Measurements from ENCODE around the gene MAN1C1. TPM values are rescaled to one million over a fixed set of nuclear protein-coding genes. Genes with fewer than 3 reads are reported as not detected.
"Not testable (repeated sequence)": the region's sequence is repeated elsewhere in the genome, so short reads cannot be mapped to it uniquely, and the experiment has no call there.

MAN1C1 gene
- total RNA-seq, 1 experiment from 2014 or later = 9.3 TPM

GRCh38 chr1:25698252-25698651 is 81.7 kb downstream of the MAN1C1 start:
- H3K4ac ChIP-seq (ENCODE audit: low read depth, low read length) = no peak overlapping the region
- H2AK5ac ChIP-seq (ENCODE audit: insufficient read length, low read length) = no peak overlapping the region
- Mint-ChIP-seq H3K4me3 (no peak overlapping the region), H3K27me3 (ENCODE audit: low read depth) (no peaks in the 10 kb centered on the region), H3K9me3 (no peaks in the 10 kb centered on the region), H3K4me1 (peaks cover 54 to 61% of the 10 kb centered on the region in 2 experiments), H3K27ac (peak overlapping the region in 2 of 3 experiments; percentile 42 to 91; a peak in 2 of 7 replicates), H3K36me3 (ENCODE audit: insufficient read depth in 1 of 3, low read depth in 3 of 3) (no peaks in the 10 kb centered on the region)
- no peak overlapping the region for H3T11ph ChIP-seq (ENCODE audit: low read length)
- no peak for TF ChIP-seq CTCF (conservative IDR thresholded peaks at IDR 0.05)
- H3K79me2 ChIP-seq (ENCODE audit: insufficient read depth, low read length) = no peaks in the 10 kb centered on the region; the same call in 1 of the 2 replicates
- no peaks in the 10 kb centered on the region for H3K79me1 ChIP-seq (ENCODE audit: insufficient read depth, low read depth, low read length, poor library complexity, severe bottlenecking)
- H3K23me2 ChIP-seq (ENCODE audit: insufficient read length, low read depth, low read length, poor library complexity, severe bottlenecking) = no peaks in the 10 kb centered on the region
- no peak for DNase-seq
- no peak overlapping the region for H4K5ac ChIP-seq (ENCODE audit: insufficient read length, low read depth, low read length)
- no peak overlapping the region for H3K56ac ChIP-seq (ENCODE audit: insufficient read length, low read depth, low read length)
- H2BK120ac ChIP-seq (ENCODE audit: low read depth, low read length, poor library complexity, severe bottlenecking) = no peak overlapping the region
- H2BK5ac ChIP-seq (ENCODE audit: insufficient read length, low read length) = no peak overlapping the region
- no peak overlapping the region for H2BK12ac ChIP-seq (ENCODE audit: insufficient read length, low read depth, low read length)
- H3K27me3 ChIP-seq (ENCODE audit: insufficient read depth, low read length) = no peaks in the 10 kb centered on the region
- H3K18ac ChIP-seq (ENCODE audit: insufficient read length, low read depth, low read length) = no peak overlapping the region
- H4K8ac ChIP-seq (replicated peaks; ENCODE audit: insufficient read length, low read depth, low read length) = no peak overlapping the region
- no peaks in the 10 kb centered on the region for H4K20me1 ChIP-seq (ENCODE audit: control insufficient read depth, insufficient read depth, insufficient read length)
- H2BK20ac ChIP-seq (ENCODE audit: low read depth, low read length, poor library complexity, severe bottlenecking) = no peak overlapping the region
- no peak overlapping the region for H3K9ac ChIP-seq (ENCODE audit: extremely low read depth, insufficient read length, low read length)
- no CpG with 5 or more reads among the region's 10 CpGs for WGBS (ENCODE audit: extremely low coverage, insufficient read length, low lambda C conversion rate)
- no peaks in the 10 kb centered on the region for H3K9me3 ChIP-seq (ENCODE audit: control insufficient read depth, low read depth, low read length)
- H3K4me1 ChIP-seq (ENCODE audit: insufficient read depth, low read length) = peaks cover 9% of the 10 kb centered on the region; the same call in 1 of the 2 replicates
- no peak overlapping the region for H3K27ac ChIP-seq (ENCODE audit: insufficient read length, low read depth, low read length)
- no peak overlapping the region for H3K14ac ChIP-seq (ENCODE audit: insufficient read depth, low read length)
- H3K4me2 ChIP-seq (ENCODE audit: insufficient read depth, insufficient read length, low read length) = no peak overlapping the region
- H4K91ac ChIP-seq (ENCODE audit: insufficient read length, low read depth, low read length) = no peak overlapping the region
- no peak overlapping the region for H2AFZ ChIP-seq (ENCODE audit: low read length)
- H2BK15ac ChIP-seq (ENCODE audit: low read depth, low read length) = no peak overlapping the region
- no peak overlapping the region for H3K23ac ChIP-seq (ENCODE audit: insufficient read length, low read depth, low read length)

DNA sequence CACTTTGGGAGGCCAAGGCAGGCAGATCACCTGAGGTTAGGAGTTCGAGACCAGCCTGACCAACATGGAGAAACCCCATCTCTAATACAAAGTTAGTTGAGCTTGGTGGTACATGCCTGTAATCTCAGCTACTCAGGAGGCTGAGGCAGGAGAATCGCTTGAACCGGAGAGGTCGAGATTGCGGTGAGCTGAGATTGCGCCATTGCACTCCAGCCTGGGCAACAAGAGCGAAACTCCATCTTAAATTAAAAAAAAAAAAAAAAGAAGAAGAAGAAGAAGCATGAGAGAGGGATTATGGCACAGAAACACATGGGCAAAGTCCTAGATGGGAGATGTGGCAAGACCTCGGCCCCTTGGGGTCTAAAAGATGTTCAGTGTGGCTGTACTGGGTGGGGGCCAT is 82.5 kb downstream of the MAN1C1 start:
- H3K36me3 Mint-ChIP-seq (ENCODE audit: insufficient read depth in 1 of 3, low read depth in 3 of 3); H3K4me2 ChIP-seq (ENCODE audit: insufficient read depth, insufficient read length, low read length); H3K4me3 Mint-ChIP-seq; H3K27me3 ChIP-seq (ENCODE audit: insufficient read depth, low read length); H2BK15ac ChIP-seq (ENCODE audit: low read depth, low read length); H3K9ac ChIP-seq (ENCODE audit: extremely low read depth, insufficient read length, low read length); H2BK5ac ChIP-seq (ENCODE audit: insufficient read length, low read length); DNase-seq; H3K9me3 ChIP-seq (ENCODE audit: control insufficient read depth, low read depth, low read length); H3K79me1 ChIP-seq (ENCODE audit: insufficient read depth, low read depth, low read length, poor library complexity, severe bottlenecking); H3K4me1 ChIP-seq (ENCODE audit: insufficient read depth, low read length); H2AFZ ChIP-seq (ENCODE audit: low read length); H3K18ac ChIP-seq (ENCODE audit: insufficient read length, low read depth, low read length); H3K9me3 Mint-ChIP-seq; H2BK20ac ChIP-seq (ENCODE audit: low read depth, low read length, poor library complexity, severe bottlenecking); H4K20me1 ChIP-seq (ENCODE audit: control insufficient read depth, insufficient read depth, insufficient read length); H3K56ac ChIP-seq (ENCODE audit: insufficient read length, low read depth, low read length); H4K5ac ChIP-seq (ENCODE audit: insufficient read length, low read depth, low read length); H2AK5ac ChIP-seq (ENCODE audit: insufficient read length, low read length); H3K4ac ChIP-seq (ENCODE audit: low read depth, low read length); H4K8ac ChIP-seq (replicated peaks; ENCODE audit: insufficient read length, low read depth, low read length); H3T11ph ChIP-seq (ENCODE audit: low read length); H2BK120ac ChIP-seq (ENCODE audit: low read depth, low read length, poor library complexity, severe bottlenecking); H3K23me2 ChIP-seq (ENCODE audit: insufficient read length, low read depth, low read length, poor library complexity, severe bottlenecking); H2BK12ac ChIP-seq (ENCODE audit: insufficient read length, low read depth, low read length); H3K79me2 ChIP-seq (ENCODE audit: insufficient read depth, low read length); H3K27ac ChIP-seq (ENCODE audit: insufficient read length, low read depth, low read length); H3K27me3 Mint-ChIP-seq (ENCODE audit: low read depth); H3K14ac ChIP-seq (ENCODE audit: insufficient read depth, low read length); H4K91ac ChIP-seq (ENCODE audit: insufficient read length, low read depth, low read length); H3K23ac ChIP-seq (ENCODE audit: insufficient read length, low read depth, low read length): not testable (repeated sequence)
- Mint-ChIP-seq H3K4me1 (peaks cover 57 to 64% of the 10 kb centered on the region in 2 experiments), H3K27ac (peak overlapping the region in 1 of 3 experiments; percentile 25; a peak in 1 of 7 replicates)
- WGBS (ENCODE audit: extremely low coverage, insufficient read length, low lambda C conversion rate) = no CpG with 5 or more reads among the region's 8 CpGs
